ENCODE measurements around the gene MYO5B. TPM values are rescaled to one million over a fixed set of nuclear protein-coding genes. Genes with fewer than 3 reads are reported as not detected.
"Not testable (repeated sequence)": the region's sequence is repeated elsewhere in the genome, so short reads cannot be mapped to it uniquely, and the experiment has no call there.

Gene MYO5B
- total RNA-seq, 4 donors from 2014 or later, result 32.0 to 63.3 (median 46.8) TPM

DNA sequence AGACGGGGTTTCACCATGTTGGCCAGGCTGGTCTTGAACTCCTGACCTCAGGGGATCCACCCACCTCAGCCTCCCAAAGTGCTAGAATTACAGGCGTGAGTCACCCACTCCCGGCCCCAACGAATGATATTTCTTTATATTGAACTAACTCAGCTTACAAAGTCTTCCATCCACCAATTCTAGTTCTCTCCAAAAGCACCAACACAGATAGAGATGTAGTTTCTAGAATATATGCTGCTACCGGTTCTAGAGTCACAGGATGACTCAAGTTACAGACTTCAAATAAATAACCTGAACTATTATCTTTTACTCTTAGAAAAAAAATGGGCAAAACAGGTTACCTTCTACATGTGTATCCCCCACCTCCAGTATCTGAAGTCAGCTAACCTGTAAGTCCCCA, 390.9 kb downstream of the MYO5B start:
- H3K27me3 ChIP-seq, result no peaks in the 10 kb centered on the region
- no peak for DNase-seq
- H3K9me3 ChIP-seq, result peaks cover 0 to 9% (median 0%) of the 10 kb centered on the region in 3 donors
- peaks cover 0 to 11% (median 0%) of the 10 kb centered on the region in 3 donors for H3K36me3 ChIP-seq
- intact Hi-C loops (cut with DNase I), result no loop called here
- H3K4me3 ChIP-seq, result no peak overlapping the region
- H3K27ac ChIP-seq, result no peak overlapping the region
- 79 to 93% methylated on average over 2 to 5 of the region's 5 CpGs for WGBS, 2 donors
- no peaks in the 10 kb centered on the region for H3K4me1 ChIP-seq
- TF ChIP-seq, protein P1, sequence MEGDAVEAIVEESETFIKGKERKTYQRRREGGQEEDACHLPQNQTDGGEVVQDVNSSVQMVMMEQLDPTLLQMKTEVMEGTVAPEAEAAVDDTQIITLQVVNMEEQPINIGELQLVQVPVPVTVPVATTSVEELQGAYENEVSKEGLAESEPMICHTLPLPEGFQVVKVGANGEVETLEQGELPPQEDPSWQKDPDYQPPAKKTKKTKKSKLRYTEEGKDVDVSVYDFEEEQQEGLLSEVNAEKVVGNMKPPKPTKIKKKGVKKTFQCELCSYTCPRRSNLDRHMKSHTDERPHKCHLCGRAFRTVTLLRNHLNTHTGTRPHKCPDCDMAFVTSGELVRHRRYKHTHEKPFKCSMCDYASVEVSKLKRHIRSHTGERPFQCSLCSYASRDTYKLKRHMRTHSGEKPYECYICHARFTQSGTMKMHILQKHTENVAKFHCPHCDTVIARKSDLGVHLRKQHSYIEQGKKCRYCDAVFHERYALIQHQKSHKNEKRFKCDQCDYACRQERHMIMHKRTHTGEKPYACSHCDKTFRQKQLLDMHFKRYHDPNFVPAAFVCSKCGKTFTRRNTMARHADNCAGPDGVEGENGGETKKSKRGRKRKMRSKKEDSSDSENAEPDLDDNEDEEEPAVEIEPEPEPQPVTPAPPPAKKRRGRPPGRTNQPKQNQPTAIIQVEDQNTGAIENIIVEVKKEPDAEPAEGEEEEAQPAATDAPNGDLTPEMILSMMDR (IDR thresholded peaks at IDR 0.05), result no peak
- TF ChIP-seq POLR2A (IDR thresholded peaks at IDR 0.05), result no peak

DNA sequence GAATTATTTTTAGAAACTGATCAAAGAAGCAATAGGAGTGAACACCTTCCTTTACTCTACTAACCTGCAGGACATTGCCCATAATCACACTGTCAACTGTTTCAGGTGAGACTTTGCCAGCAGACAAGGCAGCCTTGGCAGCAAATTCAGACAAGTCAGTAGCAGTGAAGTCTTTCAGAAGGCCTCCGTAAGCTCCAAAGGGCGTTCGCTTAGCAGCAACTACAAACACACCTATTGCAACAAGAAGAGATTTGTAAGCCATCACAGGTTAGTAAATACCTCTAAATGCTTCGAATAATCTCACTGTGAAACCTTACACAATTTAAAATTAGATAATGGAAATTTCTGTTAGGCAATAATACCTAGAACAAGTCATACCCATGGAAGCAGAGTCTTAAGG, 392.3 kb downstream of the MYO5B start:
- Histone ChIP-seq H3K9me3 (no peaks in the 10 kb centered on the region), H3K27me3 (no peaks in the 10 kb centered on the region), H3K4me3 (no peak overlapping the region), H3K36me3 (peaks cover 0 to 11% (median 0%) of the 10 kb centered on the region in 3 donors), H3K4me1 (no peaks in the 10 kb centered on the region), H3K27ac (no peak overlapping the region)
- intact Hi-C loops (cut with DNase I), result no loop called here
- WGBS, 2 donors, result 70 to 75% methylated on average over 4 of the region's 4 CpGs
- DNase-seq, result no peak
- no peak for TF ChIP-seq POLR2A (IDR thresholded peaks at IDR 0.05)
- TF ChIP-seq, protein P1 (IDR thresholded peaks at IDR 0.05), result no peak

DNA sequence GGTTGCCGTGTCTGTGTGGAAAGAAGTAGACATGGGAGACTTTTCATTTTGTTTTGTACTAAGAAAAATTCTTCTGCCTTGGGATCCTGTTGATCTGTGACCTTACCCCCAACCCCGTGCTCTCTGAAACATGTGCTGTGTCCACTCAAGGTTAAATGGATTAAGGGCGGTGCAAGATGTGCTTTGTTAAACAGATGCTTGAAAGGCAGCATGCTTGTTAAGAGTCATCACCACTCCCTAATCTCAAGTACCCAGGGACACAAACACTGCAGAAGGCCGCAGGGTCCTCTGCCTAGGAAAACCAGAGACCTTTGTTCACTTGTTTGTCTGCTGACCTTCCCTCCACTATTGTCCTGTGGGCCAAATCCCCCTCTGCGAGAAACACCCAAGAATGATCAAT, 394.5 kb downstream of the MYO5B start:
- peaks cover 0 to 30% (median 5%) of the 10 kb centered on the region in 3 donors for H3K36me3 ChIP-seq
- 93% methylated on average over 3 of the region's 5 CpGs for WGBS, 2 donors
- DNase-seq; intact Hi-C loops (cut with DNase I); H3K9me3 ChIP-seq; H3K27me3 ChIP-seq; H3K4me1 ChIP-seq; H3K27ac ChIP-seq; H3K4me3 ChIP-seq: not testable (repeated sequence)

DNA sequence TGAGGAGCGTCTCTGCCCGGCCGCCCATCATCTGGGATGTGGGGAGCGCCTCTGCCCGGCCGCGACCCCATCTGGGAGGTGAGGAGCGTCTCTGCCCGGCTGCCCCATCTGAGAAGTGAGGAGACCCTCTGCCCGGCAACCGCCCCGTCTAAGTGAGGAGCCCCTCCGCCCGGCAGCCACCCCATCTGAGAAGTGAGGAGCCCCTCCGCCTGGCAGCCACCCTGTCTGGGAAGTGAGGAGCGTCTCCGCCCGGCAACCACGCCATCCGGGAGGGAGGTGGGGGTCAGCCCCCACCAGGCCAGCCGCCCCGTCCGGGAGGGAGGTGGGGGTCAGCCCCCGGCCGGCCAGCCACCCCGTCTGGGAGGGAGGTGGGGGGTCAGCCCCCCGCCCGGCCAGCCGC, 395.1 kb downstream of the MYO5B start:
- H3K4me3 ChIP-seq; H3K27me3 ChIP-seq; H3K27ac ChIP-seq; H3K9me3 ChIP-seq; intact Hi-C loops (cut with DNase I); H3K4me1 ChIP-seq; DNase-seq: not testable (repeated sequence)
- no CpG with 5 or more reads among the region's 29 CpGs for WGBS, 2 donors
- peaks cover 0 to 33% (median 5%) of the 10 kb centered on the region in 3 donors for H3K36me3 ChIP-seq

DNA sequence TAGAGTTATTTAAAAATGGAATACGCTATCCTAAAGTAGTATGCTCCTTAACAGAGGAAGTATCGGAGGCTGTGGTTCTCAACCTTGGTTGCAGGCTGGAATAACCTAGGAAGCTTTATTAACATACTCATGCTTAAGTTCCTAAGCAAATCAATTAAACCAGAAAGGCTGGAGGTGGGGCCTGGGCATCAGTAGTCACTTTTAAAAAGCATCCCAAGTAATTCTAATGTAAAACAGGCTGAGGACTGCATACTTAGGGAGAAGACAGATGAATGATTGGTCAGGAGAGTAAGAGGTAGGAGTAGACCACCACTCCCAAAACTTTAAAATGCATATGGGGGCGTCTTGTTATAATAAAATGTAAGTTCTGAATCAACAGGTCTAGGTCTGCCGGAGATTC, 396.9 kb downstream of the MYO5B start:
- 92 to 94% methylated on average over 4 of the region's 4 CpGs for WGBS, 2 donors
- H3K27ac ChIP-seq, result no peak overlapping the region
- TF ChIP-seq, protein P1 (IDR thresholded peaks at IDR 0.05), result no peak
- no peak for TF ChIP-seq POLR2A (IDR thresholded peaks at IDR 0.05)
- no peak overlapping the region for H3K4me3 ChIP-seq
- no peaks in the 10 kb centered on the region for H3K4me1 ChIP-seq
- no peaks in the 10 kb centered on the region for H3K27me3 ChIP-seq
- intact Hi-C loops (cut with DNase I), result no loop called here
- H3K36me3 ChIP-seq, result peaks cover 0 to 51% (median 5%) of the 10 kb centered on the region in 3 donors
- no peak for DNase-seq
- H3K9me3 ChIP-seq, result no peaks in the 10 kb centered on the region

DNA sequence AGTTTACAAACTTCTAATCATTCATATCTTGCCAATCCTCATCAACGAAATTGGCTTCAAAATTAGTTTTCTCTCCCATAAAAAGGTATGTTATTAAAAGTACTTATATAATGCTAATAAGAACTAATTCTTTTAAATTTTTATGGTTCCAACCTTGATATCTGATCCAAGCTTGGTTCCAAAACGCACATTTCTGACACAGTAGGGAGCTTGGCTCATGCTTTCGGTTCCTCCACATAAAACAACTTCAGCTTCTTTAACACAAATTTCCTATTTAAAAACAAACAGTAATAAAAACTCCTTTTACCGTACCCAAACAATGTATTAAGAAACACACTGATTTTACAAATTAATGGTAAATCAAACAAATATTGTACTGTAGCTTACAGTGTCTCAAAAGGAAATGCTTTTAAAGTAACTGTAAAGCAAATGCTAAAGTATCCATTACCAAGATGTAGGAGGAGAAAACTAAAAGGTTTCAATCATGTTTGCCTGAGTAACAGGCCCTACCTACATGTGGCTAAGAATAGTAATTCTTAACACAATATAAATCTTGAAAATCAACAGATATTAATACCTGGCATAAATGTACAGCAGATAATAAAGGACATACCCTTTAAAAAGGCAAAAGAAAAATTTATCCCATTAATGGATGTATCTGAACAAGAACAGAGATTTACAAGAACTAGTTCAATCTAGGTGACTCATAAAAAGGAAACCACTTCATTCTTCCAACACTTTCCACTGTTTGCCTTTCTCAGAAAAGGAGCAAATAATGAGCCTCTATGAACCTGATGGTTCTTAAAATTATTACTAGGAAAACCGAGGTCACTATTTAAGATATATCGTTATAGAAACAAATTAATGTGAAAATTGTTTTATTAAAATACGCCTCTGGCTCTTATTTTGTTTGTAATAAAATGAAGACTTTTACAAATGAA, 399.1 kb downstream of the MYO5B start:
- no peaks in the 10 kb centered on the region for H3K9me3 ChIP-seq
- no peaks in the 10 kb centered on the region for H3K27me3 ChIP-seq
- TF ChIP-seq POLR2A (IDR thresholded peaks at IDR 0.05), result no peak
- TF ChIP-seq, protein P1 (IDR thresholded peaks at IDR 0.05), result no peak
- no peak overlapping the region for H3K4me3 ChIP-seq
- no peak for DNase-seq
- no peak overlapping the region for H3K27ac ChIP-seq
- H3K36me3 ChIP-seq, result peaks cover 0 to 62% (median 13%) of the 10 kb centered on the region in 3 donors
- intact Hi-C loops (cut with DNase I), result no loop called here
- no peaks in the 10 kb centered on the region for H3K4me1 ChIP-seq
- WGBS, 2 donors, result 90 to 92% methylated on average over 7 of the region's 7 CpGs

All from esophagus squamous epithelium (tissue), 5 donors.